CD4-positive, alpha-beta T cell treated with Interleukin-15 for 4 hours (primary cell): ENCODE data around the gene ITGB4.
"Not testable (repeated sequence)": the region's sequence is repeated elsewhere in the genome, so short reads cannot be mapped to it uniquely, and the experiment has no call there.

Source experiments
- DNase-seq: peaks from one replicate; pipeline ENCODE4 v3.0.0-alpha.2; 2020; ENCODE audit warnings: low spot score

The ITGB4 gene

DNA sequence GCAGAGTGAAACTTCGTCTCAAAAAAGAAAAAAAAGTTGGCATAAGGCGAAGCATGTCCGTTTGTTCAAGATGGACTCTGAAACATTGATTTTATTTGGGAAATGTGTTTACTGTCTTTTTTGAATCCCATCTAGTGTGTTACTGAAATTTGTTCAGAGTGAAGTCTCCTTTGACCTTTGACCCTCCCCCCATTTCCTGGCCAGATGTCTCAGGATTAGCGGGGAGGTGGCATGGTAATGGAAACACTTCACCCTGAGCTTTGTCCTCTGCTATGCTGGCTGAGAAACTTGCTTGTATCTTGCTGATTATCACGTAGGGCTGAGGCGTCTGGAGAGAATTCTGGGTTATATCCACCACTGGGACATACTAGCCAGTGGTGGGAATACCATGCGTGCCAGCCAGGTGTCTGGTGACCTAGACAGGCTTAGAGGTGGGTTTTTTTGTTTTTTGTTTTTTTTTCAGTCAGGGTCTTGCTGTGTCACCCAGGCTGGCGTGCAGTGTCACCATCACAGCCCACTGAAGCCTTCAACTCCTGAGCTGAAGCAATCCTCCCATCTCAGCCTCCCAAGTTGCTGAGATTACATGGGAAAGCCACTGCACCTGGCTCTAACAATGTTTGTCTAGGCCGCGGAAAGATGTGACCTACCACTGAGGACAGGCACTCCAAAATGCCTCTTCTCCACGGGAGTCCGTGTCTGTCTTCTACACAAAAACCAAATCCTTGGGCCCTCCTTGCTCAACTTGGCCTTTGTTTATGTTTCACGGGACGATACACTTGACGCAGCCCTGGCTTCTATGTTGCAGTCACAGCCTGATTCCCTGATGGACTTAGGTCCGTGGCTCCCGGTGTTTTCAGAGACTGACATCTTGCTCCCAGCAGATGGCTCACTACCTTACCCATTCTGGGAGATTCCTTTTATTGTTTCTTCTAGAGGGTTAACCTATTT, 50.3 kb downstream of the ITGB4 start:
- no peak for DNase-seq

DNA sequence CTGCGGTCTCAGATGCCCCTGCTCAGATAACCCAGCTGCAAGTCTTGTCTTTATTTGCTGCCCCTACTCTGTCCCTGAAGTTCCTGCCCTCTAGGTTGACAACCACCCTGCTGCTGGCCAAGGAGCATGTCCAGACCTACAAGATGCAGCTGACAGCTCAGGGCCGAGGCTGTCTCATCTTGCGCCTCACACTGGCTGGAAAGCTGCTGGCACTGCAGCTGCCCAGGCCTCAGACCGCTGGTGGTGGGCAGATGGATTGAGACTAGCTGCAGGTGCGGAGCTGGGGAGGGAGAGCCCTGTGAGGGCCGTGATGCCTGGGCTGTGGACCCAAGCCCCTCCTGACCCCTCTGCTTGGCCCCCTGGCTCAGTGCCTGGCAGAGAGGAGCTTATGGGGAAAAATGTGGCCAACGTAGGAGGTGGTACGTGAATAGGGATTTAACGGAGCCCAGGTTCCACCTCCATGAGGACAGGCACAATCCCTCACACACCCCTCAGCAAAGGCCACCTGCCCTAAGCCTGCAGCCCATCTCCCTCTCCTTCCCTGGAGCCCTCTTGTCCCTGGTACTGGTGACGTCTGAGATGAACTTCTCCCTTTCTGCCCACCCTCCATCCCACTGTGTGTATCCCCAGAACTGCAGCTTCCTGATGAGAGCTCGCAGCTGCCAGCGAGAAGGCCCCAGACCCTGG, 52.0 kb downstream of the ITGB4 start:
- no peak for DNase-seq

DNA sequence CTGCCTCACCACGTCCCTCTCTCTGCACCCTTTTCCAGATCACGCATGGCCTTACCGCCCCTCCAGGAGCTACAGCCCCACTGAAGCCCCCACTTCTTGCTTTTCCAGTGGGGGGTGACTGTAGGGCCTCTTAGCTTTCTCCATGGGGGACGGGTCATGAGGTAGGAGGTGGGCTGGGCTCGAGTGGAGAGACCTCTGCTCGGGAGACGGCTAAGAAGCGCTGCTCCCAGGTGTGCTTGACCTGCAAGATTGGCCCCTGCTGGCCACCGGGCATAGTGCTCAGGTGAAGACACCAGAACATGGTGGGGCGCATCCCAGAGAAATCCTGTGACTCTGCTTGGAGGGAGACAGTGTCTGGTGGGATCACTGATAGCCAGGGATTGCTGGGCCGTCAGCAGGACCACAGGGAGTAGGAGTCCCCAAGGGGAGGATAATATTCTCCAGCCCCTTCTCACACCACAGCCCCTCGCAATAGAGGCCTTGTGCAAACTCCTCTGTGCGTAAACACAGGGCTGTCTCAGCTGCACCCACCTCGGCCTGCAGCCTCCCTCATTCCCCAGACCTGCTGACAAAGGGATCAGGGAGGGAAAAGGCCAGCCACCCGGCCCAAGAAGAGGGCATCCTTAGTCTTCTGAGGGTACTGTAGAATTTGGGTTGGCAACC, 52.7 kb downstream of the ITGB4 start:
- DNase-seq: no peak

DNA sequence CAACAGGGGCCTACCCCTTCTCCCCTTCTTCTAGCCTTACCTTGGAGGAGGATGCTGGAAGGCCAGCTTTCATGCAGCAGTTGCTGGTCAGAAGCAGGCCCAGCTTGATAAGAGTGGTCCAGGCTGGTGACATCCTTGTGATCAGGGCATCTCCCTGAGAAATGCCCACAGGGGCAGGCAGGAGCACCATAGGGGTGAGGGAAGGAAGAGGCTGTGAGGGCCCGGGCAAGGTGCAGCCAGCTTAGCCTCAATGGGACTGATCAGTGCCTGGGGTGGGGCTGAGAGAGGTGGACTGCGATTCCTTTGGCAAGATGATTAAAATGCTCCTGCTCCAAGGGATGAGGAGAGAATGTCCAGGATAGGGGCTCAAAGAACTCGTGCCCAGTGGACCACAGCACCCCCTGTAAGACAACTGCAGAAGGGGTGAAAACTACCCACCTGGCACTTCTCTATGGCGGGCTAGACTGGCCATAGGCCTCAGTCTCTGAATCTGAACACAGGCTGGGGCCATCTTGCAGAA, 53.3 kb downstream of the ITGB4 start:
- DNase-seq: no peak

DNA sequence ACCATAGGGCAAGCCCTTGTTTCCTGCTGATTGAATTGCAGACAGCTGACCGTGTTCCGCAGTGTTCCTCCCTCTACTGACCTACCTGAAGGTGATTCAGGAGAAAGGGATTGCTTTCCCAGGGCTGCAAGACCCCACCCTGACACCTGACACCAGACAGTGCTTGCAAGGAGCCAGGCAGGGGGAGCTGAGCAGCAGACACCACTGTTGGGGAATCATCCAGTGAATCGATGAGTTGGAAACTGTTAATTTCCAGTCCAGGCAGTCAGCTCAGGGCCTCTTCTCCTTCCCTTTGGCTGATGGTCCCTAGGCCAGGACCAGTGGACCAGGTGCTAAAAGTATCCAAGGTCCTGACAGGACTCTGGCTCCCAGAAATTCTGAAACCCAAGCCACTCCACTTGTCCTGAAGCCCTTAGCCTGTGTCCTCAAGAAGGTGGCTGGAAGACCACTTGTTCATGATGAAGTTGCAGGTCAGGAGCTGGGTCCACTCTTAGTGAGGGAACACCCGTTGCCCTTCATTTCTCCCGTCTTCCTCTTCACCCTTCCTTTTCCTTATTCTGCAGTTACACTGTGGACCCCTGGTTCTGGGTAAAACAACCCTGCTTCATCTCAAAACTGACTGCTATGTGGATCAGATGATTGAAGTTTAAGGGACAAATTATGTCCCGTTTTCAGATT, 53.9 kb downstream of the ITGB4 start:
- DNase-seq: no peak

DNA sequence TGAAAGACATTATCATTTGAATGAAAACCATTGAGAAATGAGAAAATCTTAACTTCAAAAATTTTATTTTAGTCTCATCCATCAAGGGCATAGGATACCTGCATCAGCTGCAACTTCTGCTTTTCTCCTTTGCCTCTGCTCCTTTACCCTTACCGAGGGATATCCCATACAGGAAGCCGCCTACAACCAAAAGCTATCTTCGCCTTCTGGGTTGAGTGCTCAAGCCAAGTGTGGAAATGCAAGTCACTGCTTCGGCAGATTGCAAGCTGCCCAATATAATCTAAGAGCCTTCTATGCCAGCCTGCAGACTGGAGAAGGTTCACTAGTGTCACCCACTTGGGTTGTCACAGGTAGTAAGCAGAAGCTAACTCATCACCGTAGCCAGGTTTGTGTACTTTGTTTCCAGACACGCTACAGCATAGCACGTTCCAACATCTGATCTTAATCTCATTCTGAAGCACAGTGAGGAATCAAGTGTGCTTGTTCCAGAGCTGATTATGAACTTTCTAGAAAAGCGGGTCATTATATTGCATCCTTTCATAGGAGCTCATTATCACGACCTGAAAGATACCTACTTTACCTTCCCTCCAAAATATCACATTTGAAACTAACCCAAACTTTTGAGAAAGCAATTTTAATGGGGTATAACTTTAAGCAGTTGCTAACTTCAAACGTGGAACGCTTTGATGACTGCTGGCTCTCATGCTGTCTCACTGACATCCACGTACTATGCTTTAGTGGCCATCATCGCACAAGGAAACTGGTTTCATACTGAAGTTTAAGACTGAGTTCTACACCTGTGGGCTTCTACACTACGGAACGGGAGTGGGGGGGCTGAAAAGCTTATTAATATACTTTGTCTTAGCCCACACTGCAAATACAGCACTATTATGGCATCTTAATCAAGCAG, 55.4 kb downstream of the ITGB4 start:
- DNase-seq: no peak

DNA sequence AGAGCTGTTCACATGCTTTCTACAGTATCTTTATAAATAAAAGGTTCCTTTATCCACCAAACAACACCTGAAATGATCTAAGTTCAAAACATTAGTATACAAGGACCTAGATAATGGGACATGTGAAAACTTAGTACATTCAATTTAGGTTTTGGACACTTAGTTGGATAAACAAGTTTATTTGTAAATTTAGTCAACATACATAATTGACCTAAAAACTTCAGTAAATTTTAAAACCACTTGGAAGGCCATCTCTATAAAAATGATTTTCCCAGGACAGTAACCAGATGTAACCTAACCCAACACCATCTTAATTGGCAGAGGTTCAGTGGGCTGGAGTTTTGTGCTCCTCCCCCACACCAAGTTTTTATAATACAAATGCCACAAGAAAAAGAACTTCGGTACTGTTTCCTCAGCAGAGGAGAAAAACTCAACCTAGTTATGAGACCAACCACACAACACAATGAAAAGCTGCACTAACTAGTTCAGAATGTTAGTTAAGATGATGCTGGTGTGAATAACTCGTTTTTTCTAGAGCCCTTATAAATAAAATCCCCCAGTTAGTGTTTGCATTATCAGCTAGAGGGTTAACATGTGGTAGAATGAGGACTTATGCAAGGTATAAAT, 56.1 kb downstream of the ITGB4 start:
- no peak for DNase-seq

DNA sequence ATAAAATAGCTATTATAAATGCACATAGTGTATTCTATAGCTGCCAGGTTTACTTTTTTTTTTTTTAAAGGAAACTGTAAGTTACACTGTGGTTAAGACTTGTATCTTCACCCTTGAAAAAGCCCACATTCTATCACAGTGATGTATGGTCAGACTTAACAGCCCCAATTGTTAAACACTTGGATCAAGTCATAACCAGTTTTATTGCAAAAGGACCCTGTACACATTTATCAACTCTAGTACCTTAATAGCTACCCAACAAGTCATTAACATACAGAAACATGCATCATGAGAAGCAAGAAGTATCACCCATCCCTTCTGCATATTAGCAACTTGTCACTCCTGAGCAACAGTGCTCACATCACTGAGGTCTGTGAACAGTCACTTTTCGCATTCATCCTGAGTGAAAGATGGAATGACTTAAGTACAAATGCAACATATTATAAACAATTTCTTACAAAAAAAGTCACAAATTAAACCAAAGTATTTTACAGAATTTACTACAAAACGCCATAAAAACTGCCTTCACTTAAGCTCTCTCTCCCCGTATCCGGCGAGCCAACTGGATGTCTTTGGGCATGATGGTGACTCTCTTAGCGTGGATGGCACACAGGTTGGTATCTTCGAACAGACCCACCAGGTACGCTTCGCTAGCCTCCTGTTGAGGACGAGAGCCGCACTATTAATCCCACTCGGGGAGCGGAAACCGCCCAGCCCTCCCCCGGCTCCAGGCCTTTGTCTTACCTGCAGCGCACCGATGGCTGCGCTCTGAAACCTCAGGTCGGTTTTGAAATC, 57.0 kb downstream of the ITGB4 start:
- not testable (repeated sequence) for DNase-seq

DNA sequence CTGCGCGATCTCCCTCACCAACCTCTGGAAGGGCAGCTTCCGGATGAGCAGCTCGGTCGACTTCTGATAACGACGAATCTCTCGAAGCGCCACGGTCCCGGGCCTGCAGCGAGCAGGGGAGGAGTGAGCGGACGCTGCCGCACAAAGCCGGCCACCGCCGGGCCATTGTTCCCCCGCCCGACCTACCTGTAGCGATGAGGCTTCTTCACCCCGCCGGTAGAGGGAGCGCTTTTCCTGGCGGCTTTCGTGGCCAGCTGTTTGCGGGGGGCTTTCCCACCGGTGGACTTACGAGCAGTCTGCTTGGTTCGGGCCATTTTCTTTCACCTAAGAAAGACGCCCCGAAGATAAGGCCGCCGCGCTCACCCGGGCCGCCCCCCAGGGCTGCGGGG, 57.6 kb downstream of the ITGB4 start:
- DNase-seq: no peak

DNA sequence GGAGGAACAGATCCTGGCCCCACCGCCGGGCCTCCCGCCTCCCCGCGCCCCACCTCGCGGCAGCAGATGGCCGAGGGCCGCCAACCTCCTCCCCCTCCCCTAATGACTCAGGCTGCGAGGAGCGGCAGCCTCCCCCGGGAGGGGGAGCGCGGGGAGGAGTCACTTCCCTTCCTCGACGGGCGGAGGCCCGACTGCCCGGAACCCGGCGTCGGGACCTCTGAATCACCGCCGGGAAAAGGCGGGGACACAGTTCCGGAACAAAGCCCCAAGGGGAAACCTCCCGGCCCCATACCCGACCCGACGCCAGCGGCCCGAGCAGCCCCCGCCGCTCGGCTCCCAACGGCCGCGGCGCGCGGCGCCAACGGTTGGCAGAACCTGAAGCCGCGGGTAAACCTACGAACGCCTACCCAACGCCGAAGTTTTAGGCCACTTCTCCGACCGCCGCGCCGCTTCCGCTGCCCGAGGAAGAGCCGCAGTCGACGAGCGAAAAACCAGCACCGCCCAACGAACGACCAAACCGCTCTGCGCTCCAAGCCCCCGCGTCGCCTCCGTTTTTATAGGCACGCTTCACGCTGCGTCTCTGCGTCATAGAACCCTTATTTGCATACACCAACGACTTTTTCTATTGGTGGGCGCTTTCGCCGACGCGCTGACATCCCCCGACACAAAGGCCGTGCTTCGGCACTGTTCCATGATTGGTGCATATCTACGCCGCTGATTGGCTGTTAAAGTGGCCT, 58.2 kb downstream of the ITGB4 start:
- DNase-seq: peak; percentile 98

DNA sequence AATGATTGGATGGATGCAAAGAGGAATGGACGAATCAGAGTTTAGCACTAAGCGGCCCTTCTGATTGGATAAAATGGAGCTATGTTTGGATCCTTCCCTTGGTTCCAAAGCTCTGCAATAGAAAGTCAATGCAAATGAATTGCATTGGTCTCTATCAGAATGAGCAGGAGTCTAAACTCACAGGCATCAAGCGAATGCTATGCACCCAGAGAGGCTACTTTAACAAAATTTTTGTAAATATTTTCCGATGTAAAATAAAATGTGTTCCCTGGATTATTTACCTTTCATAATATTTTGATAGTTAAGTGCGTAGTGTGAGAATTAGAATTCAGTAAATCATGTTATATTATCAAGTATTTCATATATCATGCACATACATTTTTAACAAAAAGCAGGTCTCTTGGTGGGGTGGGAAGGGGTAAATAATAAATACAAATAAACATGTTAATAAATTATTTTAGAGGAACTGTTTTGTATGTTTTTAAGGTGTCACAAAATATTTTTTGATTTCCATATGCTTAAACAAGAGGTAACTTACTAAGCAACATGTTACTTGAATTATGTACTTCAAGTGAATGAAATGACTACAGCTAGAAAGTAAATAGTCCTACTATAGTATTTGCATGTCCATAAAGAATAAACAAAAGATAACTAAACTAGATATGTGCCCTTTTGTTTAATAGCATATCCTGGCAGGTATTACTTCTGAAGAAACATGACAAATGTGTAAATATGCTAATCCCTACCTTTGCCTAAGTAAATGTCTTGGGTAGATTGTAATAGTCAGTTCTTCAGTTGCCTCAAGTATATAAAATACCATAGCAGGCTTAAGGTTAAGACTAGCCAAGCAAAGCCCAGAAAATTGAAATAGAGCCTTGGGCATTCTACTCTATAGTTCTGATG, 59.0 kb downstream of the ITGB4 start:
- DNase-seq: no peak

DNA sequence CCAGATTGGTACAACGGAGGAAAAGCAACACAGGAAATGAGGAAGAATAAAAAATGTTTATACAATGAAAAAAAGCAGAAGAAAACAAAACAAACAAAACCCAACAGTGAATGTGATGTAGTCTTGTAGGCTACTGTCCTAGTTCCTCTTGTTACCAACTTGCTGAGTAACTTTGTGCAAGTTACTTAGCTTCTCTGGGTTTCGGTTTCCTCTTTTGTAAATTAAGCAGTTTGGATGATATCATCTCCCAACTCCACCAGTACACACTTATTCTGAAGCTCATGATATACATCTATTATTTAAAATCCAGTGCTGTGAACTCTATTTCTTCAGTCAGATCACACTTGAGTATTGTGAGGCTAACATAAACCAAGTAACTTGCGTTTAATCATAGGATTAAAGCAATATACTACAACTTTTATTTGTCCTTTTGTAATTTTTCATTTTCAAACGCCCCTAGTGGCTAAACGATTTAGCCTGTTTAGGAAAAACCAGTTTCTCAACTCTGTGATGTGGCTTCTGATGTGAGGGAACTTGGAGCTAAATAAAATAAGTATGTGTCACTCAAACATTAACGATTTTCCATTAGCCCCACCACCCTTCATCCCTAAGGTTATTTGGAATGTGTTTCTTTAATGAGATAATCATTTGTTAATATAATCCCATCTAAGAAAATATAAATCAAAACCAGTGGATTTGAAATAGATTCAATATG, 62.0 kb downstream of the ITGB4 start:
- DNase-seq: peak; percentile 71

DNA sequence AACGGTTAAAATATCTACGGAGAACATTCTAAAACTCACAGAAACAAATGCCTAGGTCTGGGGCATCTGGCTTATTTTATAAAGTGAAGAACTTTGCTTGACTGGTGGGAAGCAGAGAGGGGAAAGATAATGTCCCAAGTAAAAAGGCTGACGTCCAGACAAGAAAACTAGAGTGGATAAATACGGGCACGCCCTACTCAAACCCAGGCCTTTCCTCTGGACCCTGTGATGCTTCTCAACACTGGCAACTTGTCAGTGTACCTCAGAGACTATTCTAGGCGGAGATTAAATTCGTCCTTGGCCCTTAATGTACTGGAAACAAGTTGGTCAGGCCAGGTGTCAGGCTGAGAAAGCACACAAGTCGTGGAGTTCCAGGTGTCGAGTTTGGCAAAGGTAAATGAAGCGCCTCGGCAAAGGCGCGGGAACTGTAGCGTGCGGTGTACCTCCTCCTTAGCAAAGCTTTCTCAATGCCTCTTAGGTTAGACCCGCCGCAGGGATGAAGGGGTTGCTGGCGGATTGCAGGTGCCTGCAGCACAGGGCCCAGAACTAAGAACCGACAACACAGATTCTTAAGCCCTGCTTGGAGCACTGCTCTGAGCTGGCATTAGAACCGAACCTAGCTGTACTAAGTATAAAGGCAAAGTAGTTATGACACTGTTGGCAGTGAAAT, 62.7 kb downstream of the ITGB4 start:
- DNase-seq: no peak

DNA sequence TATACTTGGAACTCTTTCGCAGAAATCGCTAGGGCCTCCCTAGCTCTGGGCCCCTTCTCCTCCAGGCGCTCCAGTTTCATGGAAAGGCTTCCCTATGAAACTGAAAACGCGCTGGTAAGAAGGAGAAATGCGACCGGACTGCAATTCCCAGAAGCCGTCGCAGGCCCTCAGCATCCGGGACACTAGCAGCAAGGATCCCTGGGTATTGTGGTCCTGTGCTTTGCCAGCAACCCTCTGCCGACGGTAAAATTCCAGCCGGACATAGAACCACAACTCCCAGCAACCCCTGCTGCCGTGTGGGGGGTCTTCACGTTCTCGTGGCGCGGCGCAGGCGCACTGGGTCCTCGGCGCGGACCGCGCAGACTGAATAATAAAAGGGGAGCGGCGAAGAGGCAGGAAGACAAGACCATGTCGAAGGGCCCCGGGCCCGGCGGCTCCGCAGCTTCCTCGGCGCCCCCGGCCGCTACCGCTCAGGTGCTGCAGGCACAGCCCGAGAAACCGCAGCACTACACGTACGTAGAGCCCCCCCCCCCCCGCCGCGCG, 63.3 kb downstream of the ITGB4 start, which contains the start of gene UNK:
Gene UNK, plus strand, starts transcription at position 334 of the 543 bp plus-strand sequence. Its CDS starts 75 bp downstream, at position 409.
- DNase-seq: peak; percentile 98

DNA sequence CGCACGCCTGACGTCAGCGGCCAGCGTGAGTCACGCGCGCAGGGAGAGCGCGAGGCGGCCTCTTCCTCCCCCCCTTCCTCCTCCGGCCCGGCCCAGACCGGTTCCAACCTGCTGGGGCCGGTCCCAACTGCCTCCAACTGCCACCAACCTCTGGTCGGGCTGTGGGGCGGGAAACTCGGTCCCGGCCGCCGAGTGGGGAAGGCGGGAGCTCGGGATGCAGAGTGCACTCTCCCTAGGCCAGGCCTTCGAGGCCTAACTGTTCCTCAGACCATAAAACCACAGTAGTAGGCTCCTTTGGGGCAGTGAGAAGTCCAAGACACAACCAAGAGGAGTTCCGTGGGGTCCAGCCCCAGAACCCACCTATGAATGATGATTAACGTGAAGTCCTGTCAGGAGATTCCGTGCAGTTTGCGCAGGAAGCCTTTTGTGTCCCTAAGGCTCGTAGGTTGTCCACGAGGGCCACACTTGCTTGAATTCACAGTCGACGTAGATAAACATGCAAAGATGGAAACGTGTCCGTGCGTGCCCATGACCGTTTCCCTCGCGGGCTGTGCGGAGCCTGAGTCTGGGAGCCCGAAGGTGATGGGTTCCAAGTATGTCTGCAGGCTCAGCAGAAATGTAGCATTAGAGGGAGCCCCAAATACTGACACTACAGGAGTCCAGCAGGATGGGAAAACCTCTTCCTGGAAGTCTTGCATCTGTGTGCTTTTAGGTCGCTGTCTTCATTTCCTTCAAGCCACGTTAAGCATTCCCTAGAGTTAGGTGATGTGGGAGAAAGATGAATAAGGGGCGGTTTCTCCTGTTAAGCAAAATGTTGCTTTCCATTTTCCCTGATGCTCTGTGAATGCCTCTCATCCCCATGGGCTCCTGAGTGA, 64.0 kb downstream of the ITGB4 start:
- DNase-seq: peak; percentile 92
